Prostate gland (tissue), 2 donors: ENCODE data around the gene NGFR.

ENCODE experiments used
- POLR2A ChIP-seq: fragments of 450-650 bp; IDR thresholded peaks from one replicate; pipeline ENCODE4 v1.6.1; 2016; ENCODE audit warnings: antibody characterized with exemption, mild to moderate bottlenecking
- TF ChIP-seq, protein P1 (sequence below), 4 experiments: fragments of 200-600 bp in 2 of 4; fragments of 450-650 bp in 2 of 4; sonication (generic) in 2 of 4; IDR thresholded peaks; 1 replicate in 3 of 4; 2 replicates in 1 of 4; pipeline ENCODE4 v1.5.1; 2016 to 2019; ENCODE audit warnings: antibody characterized with exemption in 4 of 4, mild to moderate bottlenecking in 2 of 4, moderate library complexity in 2 of 4

DNA sequence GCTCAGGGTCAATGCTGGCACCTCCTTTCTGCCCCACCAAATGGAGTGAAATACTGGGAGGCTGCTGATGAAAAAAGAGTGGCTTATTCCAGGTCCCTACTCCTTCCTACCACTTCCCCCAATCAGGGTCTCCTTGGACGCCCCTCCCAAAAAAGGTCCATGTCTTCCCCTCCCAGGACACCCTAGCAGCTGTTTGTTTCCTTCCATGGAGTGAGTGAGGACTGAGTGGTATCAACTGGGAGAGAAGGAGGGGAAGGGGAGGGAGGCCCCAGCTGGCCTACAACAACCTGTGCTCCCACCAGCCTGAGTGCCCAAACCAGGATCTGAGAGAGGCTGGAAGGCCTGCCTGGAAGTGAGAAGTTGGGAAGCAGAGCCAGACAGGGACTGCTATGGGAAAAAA is 28.7 kb upstream of the NGFR start:
- TF ChIP-seq POLR2A, result no peak
- TF ChIP-seq, protein P1, sequence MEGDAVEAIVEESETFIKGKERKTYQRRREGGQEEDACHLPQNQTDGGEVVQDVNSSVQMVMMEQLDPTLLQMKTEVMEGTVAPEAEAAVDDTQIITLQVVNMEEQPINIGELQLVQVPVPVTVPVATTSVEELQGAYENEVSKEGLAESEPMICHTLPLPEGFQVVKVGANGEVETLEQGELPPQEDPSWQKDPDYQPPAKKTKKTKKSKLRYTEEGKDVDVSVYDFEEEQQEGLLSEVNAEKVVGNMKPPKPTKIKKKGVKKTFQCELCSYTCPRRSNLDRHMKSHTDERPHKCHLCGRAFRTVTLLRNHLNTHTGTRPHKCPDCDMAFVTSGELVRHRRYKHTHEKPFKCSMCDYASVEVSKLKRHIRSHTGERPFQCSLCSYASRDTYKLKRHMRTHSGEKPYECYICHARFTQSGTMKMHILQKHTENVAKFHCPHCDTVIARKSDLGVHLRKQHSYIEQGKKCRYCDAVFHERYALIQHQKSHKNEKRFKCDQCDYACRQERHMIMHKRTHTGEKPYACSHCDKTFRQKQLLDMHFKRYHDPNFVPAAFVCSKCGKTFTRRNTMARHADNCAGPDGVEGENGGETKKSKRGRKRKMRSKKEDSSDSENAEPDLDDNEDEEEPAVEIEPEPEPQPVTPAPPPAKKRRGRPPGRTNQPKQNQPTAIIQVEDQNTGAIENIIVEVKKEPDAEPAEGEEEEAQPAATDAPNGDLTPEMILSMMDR (IDR thresholded peaks at IDR 0.05), result no peak
